LNCaP clone FGC (cell line): ENCODE results near the gene ACYP1.

Source experiments
- DNase-seq: peaks from one replicate; pipeline ENCODE4 v3.0.0-alpha.2; 2011; ENCODE audit warnings: low read depth
- H3K4me3 ChIP-seq: 2 replicates; pipeline ENCODE4 v1.5.1; 2011; ENCODE audit warnings: mild to moderate bottlenecking, low read depth, low read length, control low read depth
- CTCF ChIP-seq: IDR thresholded peaks from 2 replicates; pipeline ENCODE4 v1.5.1; 2012; ENCODE audit warnings: mild to moderate bottlenecking; ENCODE audit not compliant: control insufficient read depth, insufficient read depth; ENCODE audit errors: extremely low read depth

The ACYP1 gene

GRCh38 chr14:75025876-75026275, 37.9 kb downstream of the ACYP1 start:
- no peak overlapping the region for H3K4me3 ChIP-seq
- no peak for TF ChIP-seq CTCF
- no peak for DNase-seq

GRCh38 chr14:75025082-75025481, 38.7 kb downstream of the ACYP1 start:
- no peak for TF ChIP-seq CTCF
- no peak for DNase-seq
- H3K4me3 ChIP-seq = no peak overlapping the region

GRCh38 chr14:75023108-75023507, 40.7 kb downstream of the ACYP1 start:
- DNase-seq = no peak
- no peak for TF ChIP-seq CTCF
- H3K4me3 ChIP-seq = no peak overlapping the region

- peak; percentile 48 for TF ChIP-seq CTCF
- DNase-seq = no peak
These were observed 41.2 kb downstream of the ACYP1 start for GRCh38 chr14:75022655-75023054.

GRCh38 chr14:75018694-75019093, 45.1 kb downstream of the ACYP1 start:
- TF ChIP-seq CTCF = no peak
- peak; percentile 26 for DNase-seq
- H3K4me3 ChIP-seq = no peak overlapping the region

More at GRCh38 chr14:75022655-75023054, 41.2 kb downstream of the ACYP1 start:
- H3K4me3 ChIP-seq = no peak overlapping the region

- no peak for TF ChIP-seq CTCF
- no peak for DNase-seq
- no peak overlapping the region for H3K4me3 ChIP-seq
These were observed 47.0 kb downstream of the ACYP1 start for GRCh38 chr14:75016815-75017214.

GRCh38 chr14:75015496-75015895, 48.3 kb downstream of the ACYP1 start:
- no peak for DNase-seq
- H3K4me3 ChIP-seq = no peak overlapping the region
- TF ChIP-seq CTCF = no peak
